MM.1S (cell line): Measurements from ENCODE around the gene IL11RA.

Experiments
- EZH2 ChIP-seq: fragments of 300-600 bp; sonication (generic); optimal IDR thresholded peaks from 2 replicates; pipeline ENCODE3; 2017; ENCODE audit warnings: low read depth, mild to moderate bottlenecking, antibody characterized with exemption, low read length, mixed read lengths
- EZH2phosphoT487 ChIP-seq: fragments of 300-600 bp; sonication (generic); IDR thresholded peaks from 2 replicates; pipeline ENCODE4 v1.6.1; 2018; ENCODE audit warnings: antibody characterized with exemption, low read length
- TF ChIP-seq, protein P1 (sequence below): fragments of 300-600 bp; sonication (generic); IDR thresholded peaks from 2 replicates; pipeline ENCODE4 v1.5.1; 2016; ENCODE audit warnings: antibody characterized with exemption, low read length, mixed read lengths

GRCh38 chr9:34691936-34692315, 39.9 kb downstream of the IL11RA start:
- TF ChIP-seq, protein P1, sequence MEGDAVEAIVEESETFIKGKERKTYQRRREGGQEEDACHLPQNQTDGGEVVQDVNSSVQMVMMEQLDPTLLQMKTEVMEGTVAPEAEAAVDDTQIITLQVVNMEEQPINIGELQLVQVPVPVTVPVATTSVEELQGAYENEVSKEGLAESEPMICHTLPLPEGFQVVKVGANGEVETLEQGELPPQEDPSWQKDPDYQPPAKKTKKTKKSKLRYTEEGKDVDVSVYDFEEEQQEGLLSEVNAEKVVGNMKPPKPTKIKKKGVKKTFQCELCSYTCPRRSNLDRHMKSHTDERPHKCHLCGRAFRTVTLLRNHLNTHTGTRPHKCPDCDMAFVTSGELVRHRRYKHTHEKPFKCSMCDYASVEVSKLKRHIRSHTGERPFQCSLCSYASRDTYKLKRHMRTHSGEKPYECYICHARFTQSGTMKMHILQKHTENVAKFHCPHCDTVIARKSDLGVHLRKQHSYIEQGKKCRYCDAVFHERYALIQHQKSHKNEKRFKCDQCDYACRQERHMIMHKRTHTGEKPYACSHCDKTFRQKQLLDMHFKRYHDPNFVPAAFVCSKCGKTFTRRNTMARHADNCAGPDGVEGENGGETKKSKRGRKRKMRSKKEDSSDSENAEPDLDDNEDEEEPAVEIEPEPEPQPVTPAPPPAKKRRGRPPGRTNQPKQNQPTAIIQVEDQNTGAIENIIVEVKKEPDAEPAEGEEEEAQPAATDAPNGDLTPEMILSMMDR = no peak
- TF ChIP-seq EZH2 (no peak), EZH2phosphoT487 (no peak)
